Endothelial cell (in vitro differentiated cells): ENCODE data around the gene FBXO31. TPM values are rescaled to one million over a fixed set of nuclear protein-coding genes. Genes with fewer than 3 reads are reported as not detected.
A peak's percentile ranks its signal among the peaks of the same experiment; 100 is the strongest.

Source experiments
- DNase-seq: peaks from one replicate; pipeline ENCODE4 v3.0.0; 2021; ENCODE audit warnings: low spot score
- H3K27ac Mint-ChIP-seq: one replicate; pipeline ENCODE4 v1.8.0; 2021; ENCODE audit warnings: mixed read lengths, inconsistent platforms; ENCODE audit not compliant: unreplicated experiment
- H3K27me3 Mint-ChIP-seq: one replicate; pipeline ENCODE4 v1.8.0; 2021; ENCODE audit warnings: mild to moderate bottlenecking, moderate library complexity, mixed read lengths, inconsistent platforms; ENCODE audit not compliant: unreplicated experiment
- H3K36me3 Mint-ChIP-seq: one replicate; pipeline ENCODE4 v1.8.0; 2021; ENCODE audit warnings: mild to moderate bottlenecking, low read depth, mixed read lengths, inconsistent platforms; ENCODE audit not compliant: unreplicated experiment
- H3K4me1 Mint-ChIP-seq: one replicate; pipeline ENCODE4 v1.8.0; 2021; ENCODE audit warnings: mild to moderate bottlenecking, mixed read lengths, inconsistent platforms; ENCODE audit not compliant: unreplicated experiment
- H3K4me3 Mint-ChIP-seq: one replicate; pipeline ENCODE4 v1.8.0; 2021; ENCODE audit warnings: mild to moderate bottlenecking, mixed read lengths, inconsistent platforms; ENCODE audit not compliant: unreplicated experiment
- H3K9me3 Mint-ChIP-seq: one replicate; pipeline ENCODE4 v1.8.0; 2021; ENCODE audit warnings: mixed read lengths, inconsistent platforms; ENCODE audit not compliant: unreplicated experiment
- CTCF ChIP-seq: fragments of 200-600 bp; sonication (generic); IDR thresholded peaks from one replicate; pipeline ENCODE4 v1.5.0; 2021; ENCODE audit warnings: antibody characterized with exemption; ENCODE audit not compliant: unreplicated experiment
- total RNA-seq: library from RNA; stranded (reverse); fragmentation: NEBNext Ultra II Directional; extraction: Animal tissue kit (Norgen Biotek cat#: 25700); gene quantifications from one replicate; pipeline ENCODE4 v1.2.1, GENCODE V29; 2021; ENCODE audit not compliant: unreplicated experiment

FBXO31 gene
- total RNA-seq, 1 donor from 2014 or later: 13.5 TPM

- DNase-seq: no peak
- Mint-ChIP-seq H3K27ac (no peak overlapping the region), H3K9me3 (no peaks in the 10 kb centered on the region), H3K4me3 (no peak overlapping the region), H3K4me1 (peaks cover 2% of the 10 kb centered on the region), H3K36me3 (peaks cover 3% of the 10 kb centered on the region), H3K27me3 (peaks cover 5% of the 10 kb centered on the region)
- no peak for TF ChIP-seq CTCF
Measured at GRCh38 chr16:87325423-87325858, 58.1 kb downstream of the FBXO31 start.

GRCh38 chr16:87324411-87325275 is 58.9 kb downstream of the FBXO31 start:
- Mint-ChIP-seq H3K4me1 (peaks cover 2% of the 10 kb centered on the region), H3K27me3 (peaks cover 5% of the 10 kb centered on the region), H3K4me3 (no peak overlapping the region), H3K27ac (no peak overlapping the region), H3K36me3 (peaks cover under 1% of the 10 kb centered on the region), H3K9me3 (no peaks in the 10 kb centered on the region)
- peak; percentile 78 for TF ChIP-seq CTCF
- DNase-seq: peak; percentile 59

GRCh38 chr16:87323727-87324410 is 59.7 kb downstream of the FBXO31 start:
- no peak for DNase-seq

GRCh38 chr16:87322833-87323726 is 60.5 kb downstream of the FBXO31 start:
- Mint-ChIP-seq H3K4me3 (no peak overlapping the region), H3K27me3 (peaks cover 5% of the 10 kb centered on the region), H3K9me3 (no peaks in the 10 kb centered on the region), H3K36me3 (no peaks in the 10 kb centered on the region), H3K4me1 (peaks cover 9% of the 10 kb centered on the region), H3K27ac (no peak overlapping the region)
- TF ChIP-seq CTCF: no peak
- no peak for DNase-seq

More at GRCh38 chr16:87323727-87324410, 59.7 kb downstream of the FBXO31 start:
- H3K36me3 Mint-ChIP-seq: no peaks in the 10 kb centered on the region
- H3K4me3 Mint-ChIP-seq: no peak overlapping the region
- no peak overlapping the region for H3K27ac Mint-ChIP-seq
- H3K27me3 Mint-ChIP-seq: peaks cover 5% of the 10 kb centered on the region
- peaks cover 2% of the 10 kb centered on the region for H3K4me1 Mint-ChIP-seq
- no peaks in the 10 kb centered on the region for H3K9me3 Mint-ChIP-seq
- no peak for TF ChIP-seq CTCF
